ENCODE results near the gene RPS19.

DNA sequence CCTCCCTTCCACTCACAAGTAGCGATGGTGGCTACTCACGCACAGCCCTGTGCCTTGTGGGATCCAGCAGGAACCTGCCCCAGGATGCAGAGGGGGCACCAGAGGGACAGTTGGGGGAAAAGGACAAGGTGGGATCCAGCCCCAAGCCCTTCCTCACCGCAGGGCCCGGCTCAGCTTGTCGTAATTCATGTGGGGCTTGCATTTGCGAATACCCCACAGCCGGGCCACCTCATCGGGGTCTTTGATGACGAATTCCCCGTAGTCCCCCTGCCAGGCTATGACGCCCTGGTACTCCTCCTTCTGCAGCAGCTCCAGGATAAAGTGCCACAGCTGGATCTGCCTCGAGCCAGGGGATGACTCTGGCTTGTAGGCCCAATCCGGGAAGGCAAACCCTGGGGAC lies 49.7 kb downstream of the RPS19 start:
- TF ChIP-seq, protein P1, sequence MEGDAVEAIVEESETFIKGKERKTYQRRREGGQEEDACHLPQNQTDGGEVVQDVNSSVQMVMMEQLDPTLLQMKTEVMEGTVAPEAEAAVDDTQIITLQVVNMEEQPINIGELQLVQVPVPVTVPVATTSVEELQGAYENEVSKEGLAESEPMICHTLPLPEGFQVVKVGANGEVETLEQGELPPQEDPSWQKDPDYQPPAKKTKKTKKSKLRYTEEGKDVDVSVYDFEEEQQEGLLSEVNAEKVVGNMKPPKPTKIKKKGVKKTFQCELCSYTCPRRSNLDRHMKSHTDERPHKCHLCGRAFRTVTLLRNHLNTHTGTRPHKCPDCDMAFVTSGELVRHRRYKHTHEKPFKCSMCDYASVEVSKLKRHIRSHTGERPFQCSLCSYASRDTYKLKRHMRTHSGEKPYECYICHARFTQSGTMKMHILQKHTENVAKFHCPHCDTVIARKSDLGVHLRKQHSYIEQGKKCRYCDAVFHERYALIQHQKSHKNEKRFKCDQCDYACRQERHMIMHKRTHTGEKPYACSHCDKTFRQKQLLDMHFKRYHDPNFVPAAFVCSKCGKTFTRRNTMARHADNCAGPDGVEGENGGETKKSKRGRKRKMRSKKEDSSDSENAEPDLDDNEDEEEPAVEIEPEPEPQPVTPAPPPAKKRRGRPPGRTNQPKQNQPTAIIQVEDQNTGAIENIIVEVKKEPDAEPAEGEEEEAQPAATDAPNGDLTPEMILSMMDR (IDR thresholded peaks at IDR 0.05 in 8 of 11, conservative IDR thresholded peaks at IDR 0.05 in 3 of 11), result no peak
- TF ChIP-seq POLR2AphosphoS5 (IDR thresholded peaks at IDR 0.05), result peak; percentile 27 to 65 (median 45)
- TF ChIP-seq POLR2A (IDR thresholded peaks at IDR 0.05), result no peak

Data from spleen (tissue), 7 donors.